ENCODE measurements around the gene PLEKHH1. TPM values are rescaled to one million over a fixed set of nuclear protein-coding genes. Genes with fewer than 3 reads are reported as not detected.

The PLEKHH1 gene
- total and polyA plus RNA-seq, 2 of the 8 experiments (the other 6 are each of a cell fraction or from before 2014, with no cell fraction given), result 28.3 to 33.3 TPM

DNA sequence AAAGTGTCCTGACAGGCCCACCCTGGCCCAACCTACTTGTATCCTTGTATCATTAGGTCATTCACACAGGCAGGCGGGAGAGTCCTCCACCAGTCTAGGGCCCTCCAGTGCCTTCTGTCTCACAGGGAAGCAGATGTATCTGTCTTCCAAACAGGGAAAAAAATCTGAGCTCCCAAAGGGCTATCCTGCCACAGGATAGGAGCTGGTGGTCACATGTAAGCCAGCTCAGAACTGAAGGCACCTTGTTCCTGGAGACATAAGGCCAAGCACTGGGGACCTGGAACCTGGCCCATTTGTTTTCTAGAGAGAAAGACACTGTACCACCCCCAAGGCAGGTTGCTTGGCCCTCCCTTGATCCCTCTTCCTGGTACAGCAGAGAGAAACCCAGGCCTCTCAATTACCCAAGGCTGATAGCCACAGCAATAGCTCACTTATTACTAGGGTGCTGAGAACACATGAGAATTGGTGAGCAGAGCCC lies 19.4 kb upstream of the PLEKHH1 start:
- no peak overlapping the region for H2AK5ac ChIP-seq (ENCODE audit: low read depth, low read length)
- no peak overlapping the region for H2BK15ac ChIP-seq (ENCODE audit: low read length)
- no peak overlapping the region for H2AFZ ChIP-seq (ENCODE audit: low read length)
- no peak overlapping the region for H3K56ac ChIP-seq (replicated peaks; ENCODE audit: insufficient read length, low read depth, low read length)
- H3K4me1 ChIP-seq (replicated peaks in 1 of 4; ENCODE audit: control insufficient read depth in 3 of 4, insufficient read depth in 4 of 4, low read length in 3 of 4), result peaks cover 2 to 8% (median 3%) of the 10 kb centered on the region in 4 experiments; a peak in 4 of 7 replicates
- no peaks in the 10 kb centered on the region for H3K79me1 ChIP-seq (ENCODE audit: low read depth, low read length)
- no peak overlapping the region for H3K27ac ChIP-seq (ENCODE audit: low read depth, low read length)
- H4K91ac ChIP-seq (replicated peaks; ENCODE audit: insufficient read length, low read length), result no peak overlapping the region
- 83% methylated on average over 1 of the region's 1 CpG; no CpG with 5 or more reads in 1 of the 2 experiments for whole genome bisulfite sequencing, 2 experiments (ENCODE audit: extremely low coverage in 1 of 2, insufficient coverage in 1 of 2, insufficient read length in 1 of 2, insufficient replicate concordance in 2 of 2, low coverage in 1 of 2, low lambda C conversion rate in 2 of 2, missing lambda C conversion rate in 1 of 2)
- no peaks in the 10 kb centered on the region for H3K9me3 ChIP-seq (ENCODE audit: insufficient read depth in 2 of 2, low read depth in 1 of 2, low read length in 1 of 2)
- H3K79me2 ChIP-seq (ENCODE audit: control insufficient read depth in 1 of 2, insufficient read depth in 2 of 2, low read length in 2 of 2), result no peaks in the 10 kb centered on the region
- 0 out of 2 replicates have a peak overlapping the region, but pooled peaks have one; percentile 46 for H2BK12ac ChIP-seq (ENCODE audit: low read depth, low read length)
- FAIRE-seq, result no peak
- peaks cover 0 to 2% of the 10 kb centered on the region in 2 experiments for H4K20me1 ChIP-seq (replicated peaks in 1 of 2; ENCODE audit: control insufficient read depth in 1 of 2, insufficient read depth in 2 of 2, low read length in 2 of 2)
- no peak overlapping the region for H2BK5ac ChIP-seq (ENCODE audit: low read depth, low read length)
- no peak overlapping the region for H2BK20ac ChIP-seq (ENCODE audit: low read length)
- ChIA-PET POLR2A (ENCODE audit: partially characterized antibody) (interaction anchor here (0.9 to 2.4 kb wide), 2 partner anchors 10 to 82 kb away, joined by 3 to 5 read pairs; no protein-coding TSS in a partner anchor), CTCF (ENCODE audit: partially characterized antibody) (interaction anchor here (0.7 to 43.6 kb wide), 15 partner anchors 9 to 191 kb away, joined by 3 to 924 read pairs (median 4); partner anchors contain the start of genes PLEKHH1 and RDH11)
- H3K9ac ChIP-seq (replicated peaks in 1 of 4; ENCODE audit: extremely low read depth in 1 of 4, low read depth in 3 of 4, low read length in 3 of 4), result no peak overlapping the region
- no peak overlapping the region for H3K18ac ChIP-seq (ENCODE audit: extremely low read depth, low read length)
- H4K5ac ChIP-seq (ENCODE audit: insufficient read length, low read depth, low read length), result no peak overlapping the region
- peaks cover 7 to 43% (median 32%) of the 10 kb centered on the region in 4 experiments for H3K27me3 ChIP-seq (replicated peaks in 1 of 4; ENCODE audit: control insufficient read depth in 3 of 4, extremely low read depth in 1 of 4, insufficient read depth in 3 of 4, low read length in 3 of 4)
- H2BK120ac ChIP-seq (replicated peaks; ENCODE audit: low read depth, low read length), result no peak overlapping the region
- H4K8ac ChIP-seq (ENCODE audit: extremely low read depth, insufficient read depth, low read length), result 0 out of 2 replicates have a peak overlapping the region, but pooled peaks have one; percentile 45
- peak overlapping the region in 1 of 2 experiments; percentile 54; a peak in 2 of 4 replicates for H3K4me2 ChIP-seq (ENCODE audit: insufficient read depth in 1 of 2, low read depth in 2 of 2, low read length in 2 of 2)
- H3K23ac ChIP-seq (ENCODE audit: insufficient read length), result no peak overlapping the region
- no peak for TF ChIP-seq SIN3A (conservative IDR thresholded peaks at IDR 0.05 in 1 of 2, IDR thresholded peaks at IDR 0.05 in 1 of 2; ENCODE audit: low read depth in 1 of 2, low read length in 2 of 2)
- no peak overlapping the region for H3K4me3 ChIP-seq (ENCODE audit: extremely low read depth in 1 of 4, insufficient read depth in 2 of 4, low read depth in 3 of 4, low read length in 4 of 4)
- H3K23me2 ChIP-seq (ENCODE audit: low read depth, low read length), result peaks cover 5% of the 10 kb centered on the region; the same call in 1 of the 2 replicates
- no peak for DNase-seq (ENCODE audit: low read depth in 1 of 2, low spot score in 2 of 2)
- no peaks in the 10 kb centered on the region for H3K36me3 ChIP-seq (ENCODE audit: control insufficient read depth in 2 of 4, insufficient read depth in 4 of 4, low read length in 3 of 4)
- H3K14ac ChIP-seq (ENCODE audit: insufficient read length), result no peak overlapping the region
- H3K4ac ChIP-seq (replicated peaks; ENCODE audit: insufficient read length, low read depth, low read length), result no peak overlapping the region
